OCI-LY1 (cell line): ENCODE data around the gene PDK2.
A peak's percentile ranks its signal among the peaks of the same experiment; 100 is the strongest.

Experiments
- H2AFZ ChIP-seq: fragments of 200-600 bp; sonication (generic), shearing (Covaris generic); 2 replicates; pipeline ENCODE4 v1.6.0; 2014; ENCODE audit warnings: antibody characterized with exemption, mild to moderate bottlenecking, low read length
- H3F3A ChIP-seq: fragments of 200-600 bp; sonication (generic), shearing (Covaris generic); 2 replicates; pipeline ENCODE4 v1.6.0; 2014; ENCODE audit warnings: mild to moderate bottlenecking, antibody characterized with exemption, low read length, moderate library complexity; ENCODE audit not compliant: insufficient read depth
- H3K27ac ChIP-seq: fragments of 200-600 bp; sonication (generic); 2 replicates; pipeline ENCODE4 v1.5.1; 2014; ENCODE audit warnings: low read length, mixed run types, mild to moderate bottlenecking, low read depth; ENCODE audit not compliant: poor library complexity, severe bottlenecking
- H3K27me3 ChIP-seq: fragments of 200-600 bp; sonication (generic); 2 replicates; pipeline ENCODE4 v1.6.0; 2014; ENCODE audit warnings: antibody characterized with exemption, mild to moderate bottlenecking, low read length, moderate library complexity; ENCODE audit not compliant: insufficient read depth
- H3K36me3 ChIP-seq: fragments of 200-600 bp; sonication (generic); 2 replicates; pipeline ENCODE4 v1.6.1; 2014; ENCODE audit warnings: mild to moderate bottlenecking, antibody characterized with exemption, low read length, moderate library complexity, mixed read lengths; ENCODE audit not compliant: insufficient read depth
- H3K4me1 ChIP-seq: fragments of 200-600 bp; sonication (generic); 2 replicates; pipeline ENCODE4 v1.5.1; 2014; ENCODE audit warnings: mild to moderate bottlenecking, low read length, moderate library complexity; ENCODE audit not compliant: insufficient read depth, severe bottlenecking
- H3K4me2 ChIP-seq: fragments of 200-600 bp; sonication (generic), shearing (Covaris generic); 2 replicates; pipeline ENCODE4 v1.6.1; 2014; ENCODE audit warnings: low read length
- H3K4me3 ChIP-seq: fragments of 200-600 bp; sonication (generic); 2 replicates; pipeline ENCODE4 v1.5.1; 2014; ENCODE audit warnings: low read length, low read depth, mild to moderate bottlenecking, mixed read lengths; ENCODE audit not compliant: poor library complexity, severe bottlenecking
- H3K79me2 ChIP-seq: fragments of 200-600 bp; shearing (Covaris generic); 2 replicates; pipeline ENCODE4 v1.6.1; 2016; ENCODE audit warnings: mixed run types, low read length, mixed read lengths; ENCODE audit not compliant: insufficient read depth
- H3K9ac ChIP-seq: fragments of 200-600 bp; sonication (generic), shearing (Covaris generic); 2 replicates; pipeline ENCODE4 v1.6.1; 2014; ENCODE audit warnings: mild to moderate bottlenecking, low read length, mixed read lengths
- H3K9me2 ChIP-seq: fragments of 200-600 bp; sonication (generic), shearing (Covaris generic); 2 replicates; pipeline ENCODE4 v1.6.1; 2014; ENCODE audit warnings: low read depth, mild to moderate bottlenecking, low read length, mixed read lengths
- H3K9me3 ChIP-seq: fragments of 200-600 bp; shearing (Covaris generic); 2 replicates; pipeline ENCODE4 v1.6.1; 2014; ENCODE audit warnings: low read length, mixed read lengths
- H4K20me1 ChIP-seq: fragments of 200-600 bp; sonication (generic), shearing (Covaris generic); 2 replicates; pipeline ENCODE4 v1.6.0; 2016; ENCODE audit warnings: mild to moderate bottlenecking, low read length; ENCODE audit not compliant: insufficient read depth
- CTCF ChIP-seq: fragments of 200-600 bp; sonication (generic), shearing (Covaris generic); IDR thresholded peaks from 2 replicates; pipeline ENCODE4 v1.5.1; 2017; ENCODE audit warnings: mild to moderate bottlenecking, antibody characterized with exemption, low read length, moderate library complexity, mixed read lengths
- EZH2 ChIP-seq: fragments of 200-600 bp; sonication (generic), shearing (Covaris generic); IDR thresholded peaks from 2 replicates; pipeline ENCODE4 v1.8.0; 2017; ENCODE audit warnings: borderline replicate concordance, mixed run types, mild to moderate bottlenecking, antibody characterized with exemption, low read length, moderate library complexity, mixed read lengths

PDK2 gene

GRCh38 chr17:50117202-50118051 is 22.3 kb downstream of the PDK2 start:
- TF ChIP-seq EZH2 (no peak), CTCF (peak; percentile 40)
- Histone ChIP-seq H3K4me2 (no peak overlapping the region), H3K4me3 (no peak overlapping the region), H3K9ac (no peak overlapping the region), H3K9me3 (no peaks in the 10 kb centered on the region), H3K27ac (no peak overlapping the region), H3K27me3 (no peaks in the 10 kb centered on the region), H3K4me1 (no peaks in the 10 kb centered on the region), H3F3A (no peaks in the 10 kb centered on the region), H3K79me2 (no peaks in the 10 kb centered on the region), H3K36me3 (no peaks in the 10 kb centered on the region), H4K20me1 (no peaks in the 10 kb centered on the region), H3K9me2 (no peaks in the 10 kb centered on the region), H2AFZ (no peak overlapping the region)

- Histone ChIP-seq H3K4me1 (no peaks in the 10 kb centered on the region), H3K4me2 (no peak overlapping the region), H4K20me1 (no peaks in the 10 kb centered on the region), H3K9ac (no peak overlapping the region), H3K9me2 (no peaks in the 10 kb centered on the region), H3K79me2 (no peaks in the 10 kb centered on the region), H3K4me3 (no peak overlapping the region), H2AFZ (no peak overlapping the region), H3K9me3 (no peaks in the 10 kb centered on the region), H3K27ac (no peak overlapping the region), H3K36me3 (no peaks in the 10 kb centered on the region), H3F3A (no peaks in the 10 kb centered on the region), H3K27me3 (no peaks in the 10 kb centered on the region)
- TF ChIP-seq CTCF: no peak
- TF ChIP-seq EZH2: no peak
Measured at GRCh38 chr17:50118076-50118827, 23.1 kb downstream of the PDK2 start.

GRCh38 chr17:50118828-50119218 is 23.7 kb downstream of the PDK2 start:
- no peak overlapping the region for H3K27ac ChIP-seq
- no peaks in the 10 kb centered on the region for H3K79me2 ChIP-seq
- no peak overlapping the region for H3K9ac ChIP-seq
- H4K20me1 ChIP-seq: no peaks in the 10 kb centered on the region
- H3K36me3 ChIP-seq: no peaks in the 10 kb centered on the region
- H3K4me2 ChIP-seq: no peak overlapping the region
- TF ChIP-seq CTCF: no peak
- TF ChIP-seq EZH2: no peak
- H3K9me3 ChIP-seq: no peaks in the 10 kb centered on the region
- H3K27me3 ChIP-seq: 0 out of 2 replicates have a peak, but pooled peaks cover 2% of the 10 kb centered on the region
- no peak overlapping the region for H2AFZ ChIP-seq
- H3F3A ChIP-seq: no peaks in the 10 kb centered on the region
- H3K9me2 ChIP-seq: no peaks in the 10 kb centered on the region
- no peak overlapping the region for H3K4me3 ChIP-seq
- H3K4me1 ChIP-seq: no peaks in the 10 kb centered on the region
